ENCODE results near the gene KNSTRN. TPM values are rescaled to one million over a fixed set of nuclear protein-coding genes. Genes with fewer than 3 reads are reported as not detected.

KNSTRN gene
- total and polyA plus RNA-seq, 2 of the 13 experiments (the other 11 are each of a cell fraction or from before 2014, with no cell fraction given) = 20.3 to 62.3 TPM

GRCh38 chr15:40357723-40358470 lies 24.6 kb upstream of the KNSTRN start, which contains the start of gene DISP2 (continued):
- TF ChIP-seq PRPF4 (IDR thresholded peaks at IDR 0.05; ENCODE audit: low read depth, low read length, poor library complexity, severe bottlenecking) (no peak), HDAC6 (IDR thresholded peaks at IDR 0.05; ENCODE audit: low read depth, low read length) (no peak), TAF1 (CRISPR knock-in tag; IDR thresholded peaks at IDR 0.05) (0 out of 2 replicates have a peak, but pooled peaks have one; percentile 24), ZSCAN31 (CRISPR knock-in tag; IDR thresholded peaks at IDR 0.05; ENCODE audit: low read depth) (peak; percentile 62; the same call in 1 of the 2 replicates), ZNF138 (CRISPR knock-in tag; IDR thresholded peaks at IDR 0.05; ENCODE audit: low read depth) (0 out of 2 replicates have a peak, but pooled peaks have one; percentile 72), SATB2 (CRISPR knock-in tag; IDR thresholded peaks at IDR 0.05) (peak; percentile 86), ZNF557 (CRISPR knock-in tag; IDR thresholded peaks at IDR 0.05) (no peak), YY1 (IDR thresholded peaks at IDR 0.05; ENCODE audit: insufficient read depth, insufficient replicate concordance, low read depth, low read length) (no peak), SALL1 (CRISPR knock-in tag; IDR thresholded peaks at IDR 0.05) (peak; percentile 44; the same call in 1 of the 2 replicates), CEBPB (IDR thresholded peaks at IDR 0.05; ENCODE audit: borderline replicate concordance, low read depth, low read length) (no peak), ZNF737 (CRISPR knock-in tag; IDR thresholded peaks at IDR 0.05; ENCODE audit: borderline replicate concordance) (no peak), ETV5 (CRISPR knock-in tag; IDR thresholded peaks at IDR 0.05; ENCODE audit: borderline replicate concordance) (peak; percentile 36; the same call in 1 of the 2 replicates), FOXC1 (CRISPR knock-in tag; IDR thresholded peaks at IDR 0.05; ENCODE audit: borderline replicate concordance) (peak; percentile 67; the same call in 1 of the 2 replicates), HDAC1 (CRISPR knock-in tag; IDR thresholded peaks at IDR 0.05) (0 out of 2 replicates have a peak, but pooled peaks have one; percentile 46), ZNF878 (CRISPR knock-in tag; IDR thresholded peaks at IDR 0.05) (no peak), ZNF777 (CRISPR knock-in tag; IDR thresholded peaks at IDR 0.05) (peak; percentile 73), RBFOX2 (IDR thresholded peaks at IDR 0.05; ENCODE audit: low read depth, low read length) (0 out of 2 replicates have a peak, but pooled peaks have one; percentile 21), LRRFIP1 (CRISPR knock-in tag; conservative IDR thresholded peaks at IDR 0.05) (no peak), MXD3 (CRISPR knock-in tag; IDR thresholded peaks at IDR 0.05) (0 out of 2 replicates have a peak, but pooled peaks have one; percentile 56), FOXO1 (CRISPR knock-in tag; IDR thresholded peaks at IDR 0.05) (0 out of 2 replicates have a peak, but pooled peaks have one; percentile 8)
